Astrocyte of the cerebellum (primary cell): ENCODE results near the gene LSG1.

ENCODE experiments used
- DNase-seq: peaks from one replicate; pipeline ENCODE4 v3.0.0-alpha.2; 2011; ENCODE audit warnings: low read depth
- H3K4me3 ChIP-seq: 2 replicates; pipeline ENCODE4 v1.5.1; 2011; ENCODE audit warnings: mild to moderate bottlenecking, low read depth, low read length, moderate library complexity
- in situ Hi-C: cut with HindIII; loops from 2 replicates; pipeline ENCODE4 v1.10.0; 2017; ENCODE audit warnings: low sequenced_read_pairs
- TF ChIP-seq, protein P1 (sequence below): IDR thresholded peaks from 2 replicates; pipeline ENCODE4 v1.5.1; 2012; ENCODE audit warnings: low read length, low read depth, moderate library complexity, mild to moderate bottlenecking; ENCODE audit errors: missing control alignments

LSG1 gene

DNA sequence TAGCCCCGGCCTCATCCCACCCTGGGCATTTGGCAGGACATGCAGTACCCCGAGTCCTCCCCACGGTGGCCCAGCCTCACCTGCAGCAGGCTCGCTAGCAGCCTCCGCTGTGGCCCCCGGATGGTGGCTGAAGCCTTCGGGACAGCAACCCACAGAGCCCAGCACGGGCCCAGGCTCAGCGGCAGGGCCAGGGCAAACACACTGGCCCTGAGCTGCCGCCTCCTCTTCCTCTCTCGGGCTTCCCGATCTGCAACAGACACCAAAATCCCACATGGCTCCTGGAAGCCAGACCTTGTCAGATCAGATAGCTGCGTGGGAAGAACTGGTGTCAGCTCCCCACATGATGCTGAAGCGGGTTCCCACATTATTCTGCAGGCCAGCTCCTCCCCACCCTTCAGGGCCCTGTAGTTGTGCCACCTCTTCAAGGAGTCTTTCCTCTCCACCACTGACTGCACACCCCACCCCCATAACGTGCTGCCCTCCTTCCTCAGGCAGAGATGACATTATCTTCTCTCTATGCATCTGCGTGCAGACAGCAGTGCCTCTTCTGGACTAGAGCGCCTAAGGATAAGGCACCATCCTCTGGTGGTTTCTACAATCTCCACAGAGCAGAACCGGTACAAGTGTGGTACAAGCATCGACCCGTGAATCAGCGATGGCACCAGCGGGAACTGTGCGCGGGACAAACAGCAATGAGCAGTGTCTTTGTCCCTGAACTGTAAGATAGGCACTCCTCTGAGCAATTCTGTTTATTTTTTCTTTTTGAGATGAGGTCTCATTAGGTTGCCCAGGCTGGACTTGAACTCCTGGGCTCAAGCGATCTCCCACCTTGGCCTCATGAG lies 48.3 kb downstream of the LSG1 start:
- DNase-seq = no peak
- in situ Hi-C loops = no loop called here
- H3K4me3 ChIP-seq = no peak overlapping the region
- TF ChIP-seq, protein P1, sequence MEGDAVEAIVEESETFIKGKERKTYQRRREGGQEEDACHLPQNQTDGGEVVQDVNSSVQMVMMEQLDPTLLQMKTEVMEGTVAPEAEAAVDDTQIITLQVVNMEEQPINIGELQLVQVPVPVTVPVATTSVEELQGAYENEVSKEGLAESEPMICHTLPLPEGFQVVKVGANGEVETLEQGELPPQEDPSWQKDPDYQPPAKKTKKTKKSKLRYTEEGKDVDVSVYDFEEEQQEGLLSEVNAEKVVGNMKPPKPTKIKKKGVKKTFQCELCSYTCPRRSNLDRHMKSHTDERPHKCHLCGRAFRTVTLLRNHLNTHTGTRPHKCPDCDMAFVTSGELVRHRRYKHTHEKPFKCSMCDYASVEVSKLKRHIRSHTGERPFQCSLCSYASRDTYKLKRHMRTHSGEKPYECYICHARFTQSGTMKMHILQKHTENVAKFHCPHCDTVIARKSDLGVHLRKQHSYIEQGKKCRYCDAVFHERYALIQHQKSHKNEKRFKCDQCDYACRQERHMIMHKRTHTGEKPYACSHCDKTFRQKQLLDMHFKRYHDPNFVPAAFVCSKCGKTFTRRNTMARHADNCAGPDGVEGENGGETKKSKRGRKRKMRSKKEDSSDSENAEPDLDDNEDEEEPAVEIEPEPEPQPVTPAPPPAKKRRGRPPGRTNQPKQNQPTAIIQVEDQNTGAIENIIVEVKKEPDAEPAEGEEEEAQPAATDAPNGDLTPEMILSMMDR = no peak

DNA sequence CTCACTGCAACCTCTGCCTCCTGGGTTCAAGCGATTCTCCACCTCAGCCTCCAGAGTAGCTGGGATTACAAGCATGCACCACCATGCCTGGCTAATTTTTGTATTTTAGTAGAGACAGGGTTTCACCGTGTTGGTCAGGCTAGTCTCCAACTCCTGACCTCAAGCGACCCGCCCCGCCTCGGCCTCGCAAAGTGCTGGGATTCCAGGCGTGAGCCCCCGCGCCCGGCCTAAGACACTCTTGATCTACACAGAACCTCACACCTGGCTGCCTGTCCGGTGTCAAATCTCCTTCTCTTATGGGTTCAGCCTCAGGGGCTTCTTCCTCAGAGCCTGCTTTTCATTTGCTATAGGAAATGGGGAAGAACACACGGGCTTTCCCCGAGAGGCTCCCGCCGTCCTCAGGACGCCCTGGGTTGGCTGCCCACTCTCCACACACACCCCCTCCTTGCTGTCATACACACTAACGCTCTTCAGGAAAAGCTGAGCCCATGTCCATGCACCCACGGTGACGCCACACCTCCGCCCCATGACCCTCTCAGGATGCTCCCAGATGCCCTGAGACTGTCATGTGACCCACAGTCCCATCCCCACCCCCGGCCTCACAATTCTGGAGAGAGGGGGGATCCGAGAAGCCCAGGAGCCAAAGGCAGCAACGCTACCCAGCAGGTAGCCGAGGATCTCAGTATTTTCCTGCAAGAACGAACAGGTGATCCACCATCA lies 49.2 kb downstream of the LSG1 start:
- no peak for DNase-seq
- H3K4me3 ChIP-seq = no peak overlapping the region
- TF ChIP-seq, protein P1 = no peak
- in situ Hi-C loops = no loop called here

DNA sequence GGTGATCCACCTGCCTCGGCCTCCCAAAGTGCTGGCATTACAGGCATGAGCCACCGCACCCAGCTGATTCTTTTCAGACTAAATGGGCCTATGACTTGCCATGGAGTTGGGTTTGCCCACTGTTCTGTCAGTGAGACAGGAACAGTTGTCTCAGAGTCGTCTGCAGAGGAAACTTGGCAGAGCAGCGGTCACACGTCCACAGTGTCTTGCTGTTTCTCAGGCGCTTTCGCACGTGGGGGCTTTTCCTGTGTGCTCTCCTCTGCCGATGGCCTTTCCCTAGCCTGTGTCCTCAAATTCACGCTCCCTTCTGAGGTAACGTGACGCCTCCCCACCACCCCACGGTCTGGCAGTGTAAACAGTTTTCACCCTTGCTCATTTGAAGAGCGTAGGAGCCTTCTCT lies 50.0 kb downstream of the LSG1 start:
- DNase-seq = no peak
- in situ Hi-C loops = no loop called here
- no peak overlapping the region for H3K4me3 ChIP-seq
- TF ChIP-seq, protein P1 = no peak

GRCh38 chr3:194620196-194620595 lies 51.8 kb downstream of the LSG1 start:
- no peak for DNase-seq
- TF ChIP-seq, protein P1 = no peak
- in situ Hi-C loops = no loop called here
- H3K4me3 ChIP-seq = no peak overlapping the region

- TF ChIP-seq, protein P1 = no peak
- H3K4me3 ChIP-seq = no peak overlapping the region
- DNase-seq = no peak
- in situ Hi-C loops = no loop called here
These were observed 52.2 kb downstream of the LSG1 start for GRCh38 chr3:194619741-194620140.

- H3K4me3 ChIP-seq = no peak overlapping the region
- DNase-seq = no peak
- TF ChIP-seq, protein P1 = no peak
- in situ Hi-C loops = no loop called here
These were observed 53.0 kb downstream of the LSG1 start for GRCh38 chr3:194618858-194619608.
